PC-9 (cell line): Measurements from ENCODE around the gene DISC1.
"Not testable (repeated sequence)": the region's sequence is repeated elsewhere in the genome, so short reads cannot be mapped to it uniquely, and the experiment has no call there.

Experiments
- EZH2 ChIP-seq: fragments of 200-600 bp; sonication (generic); IDR thresholded peaks from 2 replicates; pipeline ENCODE4 v1.8.0; 2017; ENCODE audit warnings: antibody characterized with exemption, low read depth
- TF ChIP-seq, protein P1 (sequence below): fragments of 200-600 bp; sonication (generic); conservative IDR thresholded peaks from 2 replicates; pipeline ENCODE4 v1.6.1; 2017; ENCODE audit warnings: mixed run types, antibody characterized with exemption, mild to moderate bottlenecking, moderate library complexity

DNA sequence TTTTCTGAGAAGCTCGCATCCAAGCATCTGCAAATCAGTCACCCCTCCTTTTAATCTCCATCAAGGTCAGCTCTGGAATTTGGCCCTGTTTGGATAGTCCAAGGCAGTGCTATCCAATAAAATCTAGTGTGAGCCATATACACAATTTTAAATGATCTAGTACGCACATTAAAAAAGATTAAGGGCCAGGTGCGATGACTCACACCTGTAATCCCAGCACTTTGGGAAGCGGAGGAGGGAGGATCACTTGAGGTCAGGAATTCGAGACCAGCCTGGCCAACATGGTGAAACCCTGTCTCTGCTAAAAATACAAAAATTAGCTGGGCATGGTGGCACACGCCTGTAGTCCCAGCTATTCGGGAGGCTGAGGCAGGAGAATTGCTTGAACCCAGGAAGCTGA is 139.2 kb downstream of the DISC1 start:
- TF ChIP-seq, protein P1, sequence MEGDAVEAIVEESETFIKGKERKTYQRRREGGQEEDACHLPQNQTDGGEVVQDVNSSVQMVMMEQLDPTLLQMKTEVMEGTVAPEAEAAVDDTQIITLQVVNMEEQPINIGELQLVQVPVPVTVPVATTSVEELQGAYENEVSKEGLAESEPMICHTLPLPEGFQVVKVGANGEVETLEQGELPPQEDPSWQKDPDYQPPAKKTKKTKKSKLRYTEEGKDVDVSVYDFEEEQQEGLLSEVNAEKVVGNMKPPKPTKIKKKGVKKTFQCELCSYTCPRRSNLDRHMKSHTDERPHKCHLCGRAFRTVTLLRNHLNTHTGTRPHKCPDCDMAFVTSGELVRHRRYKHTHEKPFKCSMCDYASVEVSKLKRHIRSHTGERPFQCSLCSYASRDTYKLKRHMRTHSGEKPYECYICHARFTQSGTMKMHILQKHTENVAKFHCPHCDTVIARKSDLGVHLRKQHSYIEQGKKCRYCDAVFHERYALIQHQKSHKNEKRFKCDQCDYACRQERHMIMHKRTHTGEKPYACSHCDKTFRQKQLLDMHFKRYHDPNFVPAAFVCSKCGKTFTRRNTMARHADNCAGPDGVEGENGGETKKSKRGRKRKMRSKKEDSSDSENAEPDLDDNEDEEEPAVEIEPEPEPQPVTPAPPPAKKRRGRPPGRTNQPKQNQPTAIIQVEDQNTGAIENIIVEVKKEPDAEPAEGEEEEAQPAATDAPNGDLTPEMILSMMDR = not testable (repeated sequence)
- TF ChIP-seq EZH2 = not testable (repeated sequence)
